K562 (cell line): Measurements from ENCODE around the gene PIP4K2A. TPM values are rescaled to one million over a fixed set of nuclear protein-coding genes. Genes with fewer than 3 reads are reported as not detected.

Experiments used
- FOXJ2 ChIP-seq: fragments of 200-800 bp; sonication (Bioruptor generic); IDR thresholded peaks from 2 replicates; pipeline ENCODE4 v1.6.1; 2016; ENCODE audit warnings: missing genetic modification characterization, missing compliant biosample characterization
- NR1H2 ChIP-seq: sonication (generic); formaldehyde crosslinking; IDR thresholded peaks from 2 replicates; pipeline ENCODE4 v1.4.0; 2020; ENCODE audit warnings: mild to moderate bottlenecking, missing genetic modification reagents
- ZBTB40 ChIP-seq, 2 experiments: fragments of 450-650 bp in 1 of 2; sonication (generic) in 1 of 2; formaldehyde crosslinking in 1 of 2; IDR thresholded peaks; 2 replicates each; pipeline versions ENCODE4 v1.7.1 to v1.9.0; 2016 to 2022; ENCODE audit warnings: inconsistent platforms in 1 of 2, mild to moderate bottlenecking in 1 of 2, missing genetic modification reagents in 1 of 2
- polyA plus RNA-seq, 8 experiments: library from polyadenylated mRNA; depleted of rRNA in 4 of 8; stranded (reverse) in 5 of 8; unstranded in 3 of 8; fragments of >200 nt; fragmentation: Nextera tagmentation in 2 of 8; fragmentation: Illumina TruSeq in 1 of 8; extraction: Ambion mirVana in 2 of 8; extraction: Trizol in 1 of 8; gene quantifications; 2 replicates each; pipeline versions ENCODE4 v1.2.1 to v1.2.3, GENCODE V29; 2011 to 2014; ENCODE audit warnings: inconsistent platforms in 1 of 8, missing spikeins in 1 of 8
- total RNA-seq, 7 experiments: library from RNA; depleted of rRNA in 6 of 7; stranded (reverse); fragments of >200 nt in 6 of 7; fragmentation: Illumina TruSeq in 2 of 7; extraction: Trizol in 2 of 7; gene quantifications; 2 replicates each; pipeline versions ENCODE4 v1.2.1 to v1.2.3, GENCODE V29; 2011 to 2021; ENCODE audit warnings: low replicate concordance in 1 of 7
- TF ChIP-seq, protein P1 (sequence below): fragments of 450-650 bp; IDR thresholded peaks from 2 replicates; pipeline ENCODE4 v1.7.1; 2018; ENCODE audit warnings: mild to moderate bottlenecking, low read depth; ENCODE audit not compliant: partially characterized antibody
- TF ChIP-seq, protein P2 (sequence below): fragments of 250-450 bp; sonication (Bioruptor Pico); IDR thresholded peaks from 2 replicates; pipeline ENCODE4 v1.4.0; 2020

Gene PIP4K2A
- total and polyA plus RNA-seq, 9 of the 15 experiments (the other 6 are each of a cell fraction or from before 2014, with no cell fraction given), result 35.6 to 117 (median 71.9) TPM

GRCh38 chr10:22727663-22728062 is 13.3 kb upstream of the PIP4K2A start (continued):
- TF ChIP-seq ZBTB40 (IDR thresholded peaks at IDR 0.05) (no peak), ZBTB40 (CRISPR knock-in tag; IDR thresholded peaks at IDR 0.05) (no peak), FOXJ2 (tag) (no peak), NR1H2 (no peak)
- TF ChIP-seq, protein P1, sequence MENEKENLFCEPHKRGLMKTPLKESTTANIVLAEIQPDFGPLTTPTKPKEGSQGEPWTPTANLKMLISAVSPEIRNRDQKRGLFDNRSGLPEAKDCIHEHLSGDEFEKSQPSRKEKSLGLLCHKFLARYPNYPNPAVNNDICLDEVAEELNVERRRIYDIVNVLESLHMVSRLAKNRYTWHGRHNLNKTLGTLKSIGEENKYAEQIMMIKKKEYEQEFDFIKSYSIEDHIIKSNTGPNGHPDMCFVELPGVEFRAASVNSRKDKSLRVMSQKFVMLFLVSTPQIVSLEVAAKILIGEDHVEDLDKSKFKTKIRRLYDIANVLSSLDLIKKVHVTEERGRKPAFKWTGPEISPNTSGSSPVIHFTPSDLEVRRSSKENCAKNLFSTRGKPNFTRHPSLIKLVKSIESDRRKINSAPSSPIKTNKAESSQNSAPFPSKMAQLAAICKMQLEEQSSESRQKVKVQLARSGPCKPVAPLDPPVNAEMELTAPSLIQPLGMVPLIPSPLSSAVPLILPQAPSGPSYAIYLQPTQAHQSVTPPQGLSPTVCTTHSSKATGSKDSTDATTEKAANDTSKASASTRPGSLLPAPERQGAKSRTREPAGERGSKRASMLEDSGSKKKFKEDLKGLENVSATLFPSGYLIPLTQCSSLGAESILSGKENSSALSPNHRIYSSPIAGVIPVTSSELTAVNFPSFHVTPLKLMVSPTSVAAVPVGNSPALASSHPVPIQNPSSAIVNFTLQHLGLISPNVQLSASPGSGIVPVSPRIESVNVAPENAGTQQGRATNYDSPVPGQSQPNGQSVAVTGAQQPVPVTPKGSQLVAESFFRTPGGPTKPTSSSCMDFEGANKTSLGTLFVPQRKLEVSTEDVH, result no peak
- TF ChIP-seq, protein P2, sequence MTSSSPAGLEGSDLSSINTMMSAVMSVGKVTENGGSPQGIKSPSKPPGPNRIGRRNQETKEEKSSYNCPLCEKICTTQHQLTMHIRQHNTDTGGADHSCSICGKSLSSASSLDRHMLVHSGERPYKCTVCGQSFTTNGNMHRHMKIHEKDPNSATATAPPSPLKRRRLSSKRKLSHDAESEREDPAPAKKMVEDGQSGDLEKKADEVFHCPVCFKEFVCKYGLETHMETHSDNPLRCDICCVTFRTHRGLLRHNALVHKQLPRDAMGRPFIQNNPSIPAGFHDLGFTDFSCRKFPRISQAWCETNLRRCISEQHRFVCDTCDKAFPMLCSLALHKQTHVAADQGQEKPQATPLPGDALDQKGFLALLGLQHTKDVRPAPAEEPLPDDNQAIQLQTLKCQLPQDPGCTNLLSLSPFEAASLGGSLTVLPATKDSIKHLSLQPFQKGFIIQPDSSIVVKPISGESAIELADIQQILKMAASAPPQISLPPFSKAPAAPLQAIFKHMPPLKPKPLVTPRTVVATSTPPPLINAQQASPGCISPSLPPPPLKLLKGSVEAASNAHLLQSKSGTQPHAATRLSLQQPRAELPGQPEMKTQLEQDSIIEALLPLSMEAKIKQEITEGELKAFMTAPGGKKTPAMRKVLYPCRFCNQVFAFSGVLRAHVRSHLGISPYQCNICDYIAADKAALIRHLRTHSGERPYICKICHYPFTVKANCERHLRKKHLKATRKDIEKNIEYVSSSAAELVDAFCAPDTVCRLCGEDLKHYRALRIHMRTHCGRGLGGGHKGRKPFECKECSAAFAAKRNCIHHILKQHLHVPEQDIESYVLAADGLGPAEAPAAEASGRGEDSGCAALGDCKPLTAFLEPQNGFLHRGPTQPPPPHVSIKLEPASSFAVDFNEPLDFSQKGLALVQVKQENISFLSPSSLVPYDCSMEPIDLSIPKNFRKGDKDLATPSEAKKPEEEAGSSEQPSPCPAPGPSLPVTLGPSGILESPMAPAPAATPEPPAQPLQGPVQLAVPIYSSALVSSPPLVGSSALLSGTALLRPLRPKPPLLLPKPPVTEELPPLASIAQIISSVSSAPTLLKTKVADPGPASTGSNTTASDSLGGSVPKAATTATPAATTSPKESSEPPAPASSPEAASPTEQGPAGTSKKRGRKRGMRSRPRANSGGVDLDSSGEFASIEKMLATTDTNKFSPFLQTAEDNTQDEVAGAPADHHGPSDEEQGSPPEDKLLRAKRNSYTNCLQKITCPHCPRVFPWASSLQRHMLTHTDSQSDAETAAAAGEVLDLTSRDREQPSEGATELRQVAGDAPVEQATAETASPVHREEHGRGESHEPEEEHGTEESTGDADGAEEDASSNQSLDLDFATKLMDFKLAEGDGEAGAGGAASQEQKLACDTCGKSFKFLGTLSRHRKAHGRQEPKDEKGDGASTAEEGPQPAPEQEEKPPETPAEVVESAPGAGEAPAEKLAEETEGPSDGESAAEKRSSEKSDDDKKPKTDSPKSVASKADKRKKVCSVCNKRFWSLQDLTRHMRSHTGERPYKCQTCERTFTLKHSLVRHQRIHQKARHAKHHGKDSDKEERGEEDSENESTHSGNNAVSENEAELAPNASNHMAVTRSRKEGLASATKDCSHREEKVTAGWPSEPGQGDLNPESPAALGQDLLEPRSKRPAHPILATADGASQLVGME (CRISPR knock-in tag), result no peak
